ENCODE measurements around the gene FNBP1.

DNA sequence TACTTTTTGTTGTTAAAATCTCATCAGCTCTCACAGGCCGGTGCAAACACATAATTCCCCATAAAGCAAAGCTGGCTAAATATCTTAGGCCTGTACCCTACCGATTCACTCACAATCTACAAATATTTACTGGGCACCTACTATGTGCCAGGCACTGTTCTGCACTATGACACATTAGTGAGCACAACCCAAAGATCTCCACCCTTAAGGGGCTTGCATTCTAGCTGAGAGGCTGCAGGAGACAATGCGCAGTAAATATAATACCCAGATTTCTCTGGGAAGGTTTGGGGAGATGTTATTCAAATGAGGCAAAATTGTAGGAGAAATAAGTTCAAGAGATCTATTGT, 53.7 kb downstream of the FNBP1 start:
- TF ChIP-seq, protein P1, sequence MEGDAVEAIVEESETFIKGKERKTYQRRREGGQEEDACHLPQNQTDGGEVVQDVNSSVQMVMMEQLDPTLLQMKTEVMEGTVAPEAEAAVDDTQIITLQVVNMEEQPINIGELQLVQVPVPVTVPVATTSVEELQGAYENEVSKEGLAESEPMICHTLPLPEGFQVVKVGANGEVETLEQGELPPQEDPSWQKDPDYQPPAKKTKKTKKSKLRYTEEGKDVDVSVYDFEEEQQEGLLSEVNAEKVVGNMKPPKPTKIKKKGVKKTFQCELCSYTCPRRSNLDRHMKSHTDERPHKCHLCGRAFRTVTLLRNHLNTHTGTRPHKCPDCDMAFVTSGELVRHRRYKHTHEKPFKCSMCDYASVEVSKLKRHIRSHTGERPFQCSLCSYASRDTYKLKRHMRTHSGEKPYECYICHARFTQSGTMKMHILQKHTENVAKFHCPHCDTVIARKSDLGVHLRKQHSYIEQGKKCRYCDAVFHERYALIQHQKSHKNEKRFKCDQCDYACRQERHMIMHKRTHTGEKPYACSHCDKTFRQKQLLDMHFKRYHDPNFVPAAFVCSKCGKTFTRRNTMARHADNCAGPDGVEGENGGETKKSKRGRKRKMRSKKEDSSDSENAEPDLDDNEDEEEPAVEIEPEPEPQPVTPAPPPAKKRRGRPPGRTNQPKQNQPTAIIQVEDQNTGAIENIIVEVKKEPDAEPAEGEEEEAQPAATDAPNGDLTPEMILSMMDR (IDR thresholded peaks at IDR 0.05; ENCODE audit: control extremely low read depth in 1 of 3, insufficient read depth in 1 of 3, low read depth in 1 of 3, low read length in 3 of 3), result no peak
- TF ChIP-seq POLR2AphosphoS5 (IDR thresholded peaks at IDR 0.05; ENCODE audit: low read depth, low read length) (no peak), MAFK (IDR thresholded peaks at IDR 0.05; ENCODE audit: low read depth, low read length) (no peak), TCF12 (IDR thresholded peaks at IDR 0.05; ENCODE audit: low read depth, low read length) (no peak), RBBP5 (IDR thresholded peaks at IDR 0.05; ENCODE audit: borderline replicate concordance, low read depth, low read length) (no peak), ZNF274 (IDR thresholded peaks at IDR 0.05; ENCODE audit: borderline replicate concordance, extremely low read depth, low read length) (no peak), EP300 (IDR thresholded peaks at IDR 0.05; ENCODE audit: borderline replicate concordance in 1 of 2, low read depth in 2 of 2, low read length in 2 of 2) (no peak), EZH2 (IDR thresholded peaks at IDR 0.05; ENCODE audit: low read depth, low read length, severe bottlenecking) (no peak), GABPA (IDR thresholded peaks at IDR 0.05; ENCODE audit: borderline replicate concordance, insufficient read depth, low read length) (no peak), JUND (IDR thresholded peaks at IDR 0.05; ENCODE audit: low read length) (no peak), YY1 (IDR thresholded peaks at IDR 0.05; ENCODE audit: low read depth, low read length) (no peak), CBX5 (IDR thresholded peaks at IDR 0.05; ENCODE audit: low read depth, low read length) (no peak)
- TF ChIP-seq, protein P2, sequence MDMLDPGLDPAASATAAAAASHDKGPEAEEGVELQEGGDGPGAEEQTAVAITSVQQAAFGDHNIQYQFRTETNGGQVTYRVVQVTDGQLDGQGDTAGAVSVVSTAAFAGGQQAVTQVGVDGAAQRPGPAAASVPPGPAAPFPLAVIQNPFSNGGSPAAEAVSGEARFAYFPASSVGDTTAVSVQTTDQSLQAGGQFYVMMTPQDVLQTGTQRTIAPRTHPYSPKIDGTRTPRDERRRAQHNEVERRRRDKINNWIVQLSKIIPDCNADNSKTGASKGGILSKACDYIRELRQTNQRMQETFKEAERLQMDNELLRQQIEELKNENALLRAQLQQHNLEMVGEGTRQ (IDR thresholded peaks at IDR 0.05; ENCODE audit: low read length), result no peak
